Peyer's patch (tissue), 4 donors: ENCODE results near the gene CACNA2D3. TPM values are rescaled to one million over a fixed set of nuclear protein-coding genes. Genes with fewer than 3 reads are reported as not detected.

Experiments used
- DNase-seq, 3 donors: peaks; one replicate each; pipeline ENCODE4 v3.0.0-alpha.2; 2017 to 2019
- H3K27ac ChIP-seq, 4 donors: fragments of 200-600 bp; sonication (generic); one replicate each; pipeline ENCODE4 v1.5.1; 2016 to 2019
- H3K27me3 ChIP-seq, 2 donors: fragments of 200-600 bp; sonication (generic); one replicate each; pipeline ENCODE4 v1.5.1; 2019
- H3K36me3 ChIP-seq, 3 donors: fragments of 200-600 bp; sonication (generic); one replicate each; pipeline ENCODE4 v1.5.1; 2016 to 2019
- H3K4me1 ChIP-seq, 4 donors: fragments of 200-600 bp; sonication (generic); one replicate each; pipeline ENCODE4 v1.5.1; 2016 to 2019
- H3K4me3 ChIP-seq, 4 donors: fragments of 200-600 bp; sonication (generic); 1 replicate in 3 of 4; 2 replicates in 1 of 4; pipeline ENCODE4 v1.5.1; 2016 to 2019; ENCODE audit warnings: mild to moderate bottlenecking in 1 of 4
- H3K9me3 ChIP-seq, 4 donors: fragments of 200-600 bp; sonication (generic); one replicate each; pipeline ENCODE4 v1.5.1; 2016 to 2019; ENCODE audit warnings: mild to moderate bottlenecking in 1 of 4
- CTCF ChIP-seq, 6 experiments: fragments of 450-650 bp in 4 of 6; fragments of 200-600 bp in 2 of 6; sonication (generic) in 1 of 6; IDR thresholded peaks; one replicate each; pipeline ENCODE4 v1.5.1; 2017 to 2019; ENCODE audit warnings: antibody characterized with exemption in 6 of 6, mild to moderate bottlenecking in 3 of 6, moderate library complexity in 1 of 6
- POLR2A ChIP-seq, 2 donors: fragments of 450-650 bp; IDR thresholded peaks; one replicate each; pipeline ENCODE4 v1.5.1; 2017; ENCODE audit warnings: antibody characterized with exemption in 2 of 2, mild to moderate bottlenecking in 2 of 2, moderate library complexity in 2 of 2
- total RNA-seq, 4 donors: library from RNA; depleted of rRNA; stranded (reverse); fragments of >200 nt; gene quantifications; one replicate each; pipeline ENCODE4 v1.1.0, GENCODE V29; 2016

CACNA2D3 gene
- total RNA-seq, 4 donors from 2014 or later = 0.27 to 5.0 TPM; not detected in 2

- no peak overlapping the region for H3K27ac ChIP-seq
- H3K9me3 ChIP-seq = no peaks in the 10 kb centered on the region
- H3K4me1 ChIP-seq = peaks cover 0 to 9% (median 0%) of the 10 kb centered on the region in 4 donors
Observed at GRCh38 chr3:54888162-54888561, 765.8 kb downstream of the CACNA2D3 start.

GRCh38 chr3:54888873-54889272 is 766.5 kb downstream of the CACNA2D3 start:
- Histone ChIP-seq H3K9me3 (no peaks in the 10 kb centered on the region), H3K4me3 (no peak overlapping the region), H3K27ac (no peak overlapping the region), H3K27me3 (no peaks in the 10 kb centered on the region), H3K4me1 (peaks cover 0 to 9% (median 0%) of the 10 kb centered on the region in 4 donors), H3K36me3 (no peaks in the 10 kb centered on the region)
- no peak for TF ChIP-seq CTCF (IDR thresholded peaks at IDR 0.05)
- TF ChIP-seq POLR2A (IDR thresholded peaks at IDR 0.05) = no peak
- no peak for DNase-seq

More at GRCh38 chr3:54888162-54888561, 765.8 kb downstream of the CACNA2D3 start:
- no peak for DNase-seq
- no peaks in the 10 kb centered on the region for H3K27me3 ChIP-seq
- TF ChIP-seq POLR2A (IDR thresholded peaks at IDR 0.05) = no peak
- TF ChIP-seq CTCF (IDR thresholded peaks at IDR 0.05) = no peak
- H3K4me3 ChIP-seq = no peak overlapping the region
- H3K36me3 ChIP-seq = no peaks in the 10 kb centered on the region

GRCh38 chr3:54889731-54890130 is 767.4 kb downstream of the CACNA2D3 start:
- Histone ChIP-seq H3K27ac (no peak overlapping the region), H3K9me3 (no peaks in the 10 kb centered on the region), H3K27me3 (no peaks in the 10 kb centered on the region), H3K4me3 (no peak overlapping the region), H3K4me1 (peaks cover 0 to 9% (median 0%) of the 10 kb centered on the region in 4 donors), H3K36me3 (no peaks in the 10 kb centered on the region)
- no peak for DNase-seq
- TF ChIP-seq CTCF (IDR thresholded peaks at IDR 0.05) = no peak
- TF ChIP-seq POLR2A (IDR thresholded peaks at IDR 0.05) = no peak

DNA sequence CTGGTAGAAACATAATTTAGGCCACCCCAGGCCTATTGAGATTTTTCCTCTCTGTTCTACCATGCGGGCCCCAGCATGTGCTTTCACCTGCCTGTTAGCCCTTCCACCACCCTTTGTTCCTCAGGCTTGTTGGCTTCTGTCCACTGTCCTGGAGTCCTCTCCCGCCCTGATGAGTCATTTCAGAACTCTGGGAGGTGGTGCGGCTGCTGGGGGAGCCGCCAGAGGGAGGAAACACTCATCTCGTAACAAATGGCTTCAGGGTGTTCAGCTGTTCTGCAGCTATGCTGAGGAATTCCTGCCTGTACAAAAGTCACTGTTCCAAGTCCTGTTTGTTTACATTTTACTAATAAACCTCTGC is 769.2 kb downstream of the CACNA2D3 start:
- peak; percentile 21 to 79 (median 71) for DNase-seq
- Histone ChIP-seq H3K4me1 (peaks cover 0 to 9% (median 0%) of the 10 kb centered on the region in 4 donors), H3K27ac (peak overlapping the region in 3 of 4 donors; percentile 42 to 69 (median 46)), H3K9me3 (no peaks in the 10 kb centered on the region), H3K36me3 (no peaks in the 10 kb centered on the region), H3K27me3 (no peaks in the 10 kb centered on the region), H3K4me3 (no peak overlapping the region)
- peak in 3 of 6 experiments; percentile 54 to 57 (median 54) for TF ChIP-seq CTCF (IDR thresholded peaks at IDR 0.05)
- no peak for TF ChIP-seq POLR2A (IDR thresholded peaks at IDR 0.05)

- H3K27me3 ChIP-seq = no peaks in the 10 kb centered on the region
Observed at GRCh38 chr3:54892168-54892567, 769.8 kb downstream of the CACNA2D3 start.

More at GRCh38 chr3:54892168-54892567, 769.8 kb downstream of the CACNA2D3 start:
- Histone ChIP-seq H3K4me1 (peaks cover 0 to 9% (median 0%) of the 10 kb centered on the region in 4 donors), H3K9me3 (no peaks in the 10 kb centered on the region), H3K27ac (peak overlapping the region in 1 of 4 donors; percentile 4), H3K36me3 (no peaks in the 10 kb centered on the region), H3K4me3 (no peak overlapping the region)
- DNase-seq = no peak
- no peak for TF ChIP-seq CTCF (IDR thresholded peaks at IDR 0.05)
- no peak for TF ChIP-seq POLR2A (IDR thresholded peaks at IDR 0.05)
